HL-60 (cell line): ENCODE data around the gene BMP4.

ENCODE experiments used
- DNase-seq, 2 experiments: peaks; one replicate each; pipeline ENCODE4 v3.0.0-alpha.2; 2010 to 2020; ENCODE audit warnings: low read depth in 1 of 2, low spot score in 1 of 2
- H3K27ac ChIP-seq: fragments of 250-450 bp; sonication (Bioruptor Pico); replicated peaks from 2 replicates; pipeline ENCODE4 v1.5.1; 2020; ENCODE audit warnings: mild to moderate bottlenecking, moderate library complexity
- H3K27me3 ChIP-seq: fragments of 250-450 bp; sonication (Bioruptor Pico); 2 replicates; pipeline ENCODE4 v1.5.1; 2021; ENCODE audit warnings: mild to moderate bottlenecking, moderate library complexity; ENCODE audit not compliant: insufficient read depth, poor library complexity, severe bottlenecking
- H3K4me3 ChIP-seq: replicated peaks from 2 replicates; pipeline ENCODE4 v1.5.1; 2011; ENCODE audit warnings: mild to moderate bottlenecking, control low read depth, low read length; ENCODE audit not compliant: insufficient read depth
- CTCF ChIP-seq: IDR thresholded peaks from one replicate; pipeline ENCODE4 v1.5.1; 2011; ENCODE audit warnings: low read length, control low read depth, inconsistent platforms; ENCODE audit not compliant: insufficient read depth
- GABPA ChIP-seq: IDR thresholded peaks from 2 replicates; pipeline ENCODE4 v1.6.1; 2012; ENCODE audit warnings: low read depth
- POLR2AphosphoS5 ChIP-seq: IDR thresholded peaks from 2 replicates; pipeline ENCODE4 v1.6.1; 2012; ENCODE audit warnings: low read depth
- SPI1 ChIP-seq: IDR thresholded peaks from 2 replicates; pipeline ENCODE4 v1.6.1; 2012; ENCODE audit warnings: low read depth, mild to moderate bottlenecking, borderline replicate concordance
- TF ChIP-seq, protein P1 (sequence below): IDR thresholded peaks from 2 replicates; pipeline ENCODE4 v1.6.1; 2012; ENCODE audit warnings: low read depth; ENCODE audit not compliant: insufficient replicate concordance

BMP4 gene

GRCh38 chr14:53932966-53933365 is 23.7 kb downstream of the BMP4 start:
- Histone ChIP-seq H3K27me3 (peaks cover 4% of the 10 kb centered on the region), H3K27ac (no peak overlapping the region), H3K4me3 (no peak overlapping the region)
- DNase-seq, result no peak
- TF ChIP-seq POLR2AphosphoS5 (no peak), SPI1 (no peak), CTCF (no peak), GABPA (no peak)
- TF ChIP-seq, protein P1, sequence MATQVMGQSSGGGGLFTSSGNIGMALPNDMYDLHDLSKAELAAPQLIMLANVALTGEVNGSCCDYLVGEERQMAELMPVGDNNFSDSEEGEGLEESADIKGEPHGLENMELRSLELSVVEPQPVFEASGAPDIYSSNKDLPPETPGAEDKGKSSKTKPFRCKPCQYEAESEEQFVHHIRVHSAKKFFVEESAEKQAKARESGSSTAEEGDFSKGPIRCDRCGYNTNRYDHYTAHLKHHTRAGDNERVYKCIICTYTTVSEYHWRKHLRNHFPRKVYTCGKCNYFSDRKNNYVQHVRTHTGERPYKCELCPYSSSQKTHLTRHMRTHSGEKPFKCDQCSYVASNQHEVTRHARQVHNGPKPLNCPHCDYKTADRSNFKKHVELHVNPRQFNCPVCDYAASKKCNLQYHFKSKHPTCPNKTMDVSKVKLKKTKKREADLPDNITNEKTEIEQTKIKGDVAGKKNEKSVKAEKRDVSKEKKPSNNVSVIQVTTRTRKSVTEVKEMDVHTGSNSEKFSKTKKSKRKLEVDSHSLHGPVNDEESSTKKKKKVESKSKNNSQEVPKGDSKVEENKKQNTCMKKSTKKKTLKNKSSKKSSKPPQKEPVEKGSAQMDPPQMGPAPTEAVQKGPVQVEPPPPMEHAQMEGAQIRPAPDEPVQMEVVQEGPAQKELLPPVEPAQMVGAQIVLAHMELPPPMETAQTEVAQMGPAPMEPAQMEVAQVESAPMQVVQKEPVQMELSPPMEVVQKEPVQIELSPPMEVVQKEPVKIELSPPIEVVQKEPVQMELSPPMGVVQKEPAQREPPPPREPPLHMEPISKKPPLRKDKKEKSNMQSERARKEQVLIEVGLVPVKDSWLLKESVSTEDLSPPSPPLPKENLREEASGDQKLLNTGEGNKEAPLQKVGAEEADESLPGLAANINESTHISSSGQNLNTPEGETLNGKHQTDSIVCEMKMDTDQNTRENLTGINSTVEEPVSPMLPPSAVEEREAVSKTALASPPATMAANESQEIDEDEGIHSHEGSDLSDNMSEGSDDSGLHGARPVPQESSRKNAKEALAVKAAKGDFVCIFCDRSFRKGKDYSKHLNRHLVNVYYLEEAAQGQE, result no peak

DNA sequence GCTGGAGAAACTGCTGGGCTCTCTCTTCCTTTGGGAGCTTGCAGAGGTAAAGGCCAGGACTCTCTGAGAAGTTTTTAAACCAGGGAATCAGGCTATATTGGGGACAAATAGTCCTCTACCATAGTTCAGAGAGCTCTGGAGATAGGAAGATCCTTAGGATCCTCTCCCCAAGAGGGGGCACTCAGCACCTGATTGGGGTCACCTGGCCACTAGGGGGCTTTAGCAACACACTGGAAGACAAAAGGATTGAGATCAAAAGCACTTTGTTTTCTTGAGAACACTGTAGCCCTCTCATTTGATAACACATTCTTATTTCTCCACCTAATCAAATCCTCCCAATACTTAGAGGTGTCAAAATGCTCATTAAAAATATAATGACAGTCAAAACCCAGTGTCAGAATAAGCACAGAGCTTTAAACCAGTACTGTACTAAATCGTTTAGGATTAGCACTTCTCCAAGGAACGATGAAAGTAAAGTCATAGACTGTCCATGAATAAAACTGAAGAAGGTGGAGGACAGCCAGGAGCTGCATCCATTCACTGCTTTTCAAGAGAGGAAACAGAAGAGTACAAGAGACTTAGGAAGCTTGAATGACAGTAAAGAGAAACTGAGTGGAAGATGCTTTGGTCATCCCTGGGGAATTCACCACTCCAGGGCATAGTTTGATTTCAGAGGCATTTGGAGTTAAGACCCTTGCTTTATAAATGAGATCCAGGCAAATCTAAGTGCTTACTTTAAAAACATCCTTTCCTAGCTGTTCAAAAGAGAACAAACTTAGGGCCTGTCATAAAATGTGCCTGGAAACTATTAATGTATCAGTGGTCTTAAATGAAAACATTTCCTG is 26.5 kb downstream of the BMP4 start:
- Histone ChIP-seq H3K27me3 (peaks cover 3% of the 10 kb centered on the region), H3K4me3 (no peak overlapping the region), H3K27ac (no peak overlapping the region)
- DNase-seq, result no peak
- TF ChIP-seq CTCF, result no peak
- TF ChIP-seq, protein P1, result no peak

DNA sequence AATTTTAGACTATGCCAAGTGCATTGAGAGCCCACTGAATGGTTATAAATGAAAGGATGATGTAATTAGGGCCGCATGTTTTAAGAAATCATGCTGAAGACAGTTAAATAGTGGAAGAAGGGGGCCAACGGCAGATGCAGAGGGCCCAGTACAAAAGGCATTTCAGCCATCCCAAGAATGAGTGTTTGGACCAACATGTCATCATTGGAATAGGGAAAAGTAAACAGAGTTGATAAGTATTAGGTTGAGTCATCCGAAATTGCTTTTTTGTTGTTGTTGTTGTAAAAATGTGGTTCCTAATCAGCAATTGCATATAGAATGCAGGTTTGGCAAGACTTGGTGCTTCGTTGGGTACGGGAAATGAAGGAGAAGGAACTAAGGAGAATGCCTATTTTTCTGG is 29.5 kb downstream of the BMP4 start:
- no peak for DNase-seq
- H3K27me3 ChIP-seq, result peaks cover 3% of the 10 kb centered on the region
- H3K27ac ChIP-seq, result no peak overlapping the region
- TF ChIP-seq CTCF (no peak), SPI1 (no peak), POLR2AphosphoS5 (no peak), GABPA (no peak)
- TF ChIP-seq, protein P1, result no peak
- no peak overlapping the region for H3K4me3 ChIP-seq
